GM23338 (cell line): Measurements from ENCODE around the gene ARHGAP42. TPM values are rescaled to one million over a fixed set of nuclear protein-coding genes. Genes with fewer than 3 reads are reported as not detected.

Source experiments
- ATAC-seq: fragments of 200-7000 bp; cut with Tn5 transposase; 3 replicates; pipeline ENCODE4 v1.9.1; 2020
- DNase-seq: peaks from one replicate; pipeline ENCODE4 v3.0.0-alpha.2; 2015; ENCODE audit warnings: low spot score
- H2AFZ ChIP-seq: fragments of 200-600 bp; sonication (generic); 2 replicates; pipeline ENCODE4 v1.8.0; 2016; ENCODE audit warnings: antibody characterized with exemption, mild to moderate bottlenecking, moderate library complexity
- H3F3A ChIP-seq: fragments of 200-600 bp; sonication (generic); replicated peaks from 2 replicates; pipeline ENCODE4 v1.8.0; 2017; ENCODE audit warnings: antibody characterized with exemption, mixed run types, low read depth
- H3K27ac ChIP-seq: fragments of 200-600 bp; sonication (generic); 2 replicates; pipeline ENCODE4 v1.6.1; 2016; ENCODE audit warnings: low read depth
- H3K27me3 ChIP-seq: fragments of 200-600 bp; sonication (generic); 2 replicates; pipeline ENCODE4 v1.8.0; 2016; ENCODE audit warnings: mild to moderate bottlenecking, mixed run types, moderate library complexity; ENCODE audit not compliant: insufficient read depth
- H3K36me3 ChIP-seq: fragments of 200-600 bp; sonication (generic); 2 replicates; pipeline ENCODE4 v1.8.0; 2016; ENCODE audit warnings: mild to moderate bottlenecking; ENCODE audit not compliant: insufficient read depth
- H3K4me1 ChIP-seq: fragments of 200-600 bp; sonication (generic); 2 replicates; pipeline ENCODE4 v1.8.0; 2016; ENCODE audit warnings: mild to moderate bottlenecking, moderate library complexity; ENCODE audit not compliant: insufficient read depth
- H3K4me2 ChIP-seq: fragments of 200-600 bp; sonication (generic); 2 replicates; pipeline ENCODE4 v1.7.1; 2017; ENCODE audit warnings: mixed run types
- H3K4me3 ChIP-seq: fragments of 200-600 bp; sonication (generic); 2 replicates; pipeline ENCODE4 v1.6.1; 2016; ENCODE audit warnings: mixed run types
- H3K79me2 ChIP-seq: fragments of 200-600 bp; sonication (generic); replicated peaks from 2 replicates; pipeline ENCODE4 v1.8.0; 2017; ENCODE audit warnings: mild to moderate bottlenecking; ENCODE audit not compliant: insufficient read depth
- H3K9me2 ChIP-seq: fragments of 200-600 bp; sonication (generic); 2 replicates; pipeline ENCODE4 v1.8.0; 2017; ENCODE audit not compliant: insufficient read depth
- H4K20me1 ChIP-seq: fragments of 200-600 bp; sonication (generic); replicated peaks from 2 replicates; pipeline ENCODE4 v1.8.0; 2017; ENCODE audit warnings: mild to moderate bottlenecking; ENCODE audit not compliant: insufficient read depth
- H3K27ac Mint-ChIP-seq: 2 replicates; pipeline ENCODE4 v1.8.0; 2020; ENCODE audit warnings: inconsistent platforms, mild to moderate bottlenecking, moderate library complexity, mixed read lengths
- H3K27me3 Mint-ChIP-seq: 3 replicates; pipeline ENCODE4 v1.8.0; 2022; ENCODE audit warnings: low read depth, mild to moderate bottlenecking, moderate library complexity, mixed read lengths, inconsistent platforms; ENCODE audit not compliant: insufficient read depth, poor library complexity
- H3K36me3 Mint-ChIP-seq: 3 replicates; pipeline ENCODE4 v1.8.0; 2021; ENCODE audit warnings: low read depth, mild to moderate bottlenecking, inconsistent platforms, moderate library complexity, mixed read lengths
- H3K4me1 Mint-ChIP-seq: 3 replicates; pipeline ENCODE4 v1.8.0; 2020; ENCODE audit warnings: mild to moderate bottlenecking, inconsistent platforms, mixed read lengths
- H3K4me3 Mint-ChIP-seq: 3 replicates; pipeline ENCODE4 v1.8.0; 2021; ENCODE audit warnings: moderate library complexity, mild to moderate bottlenecking, inconsistent platforms, mixed read lengths
- H3K9me3 Mint-ChIP-seq: 3 replicates; pipeline ENCODE4 v1.8.0; 2020; ENCODE audit warnings: moderate library complexity, mild to moderate bottlenecking, inconsistent platforms, mixed read lengths
- CREB1 ChIP-seq: fragments of 250-450 bp; sonication (Bioruptor Pico); IDR thresholded peaks from 2 replicates; pipeline ENCODE4 v1.5.0; 2020; ENCODE audit warnings: low read depth, mild to moderate bottlenecking, moderate library complexity
- EZH2phosphoT487 ChIP-seq: fragments of 200-600 bp; sonication (generic); IDR thresholded peaks from one replicate; pipeline ENCODE4 v1.8.1; 2018; ENCODE audit warnings: antibody characterized with exemption; ENCODE audit not compliant: unreplicated experiment
- NANOG ChIP-seq: IDR thresholded peaks from 2 replicates; pipeline ENCODE4 v1.6.1; 2016; ENCODE audit warnings: antibody characterized with exemption, borderline replicate concordance
- STAT1 ChIP-seq: IDR thresholded peaks from one replicate; pipeline ENCODE4 v1.6.1; 2016; ENCODE audit warnings: antibody characterized with exemption; ENCODE audit not compliant: unreplicated experiment
- ZNF114 ChIP-seq: fragments of 250-450 bp; sonication (Bioruptor Pico); IDR thresholded peaks from 2 replicates; pipeline ENCODE4 v1.5.0; 2020; ENCODE audit warnings: mild to moderate bottlenecking, moderate library complexity
- polyA plus RNA-seq: library from polyadenylated mRNA; unstranded; fragments of >200 nt; fragmentation: Nextera tagmentation; extraction: Ambion mirVana; gene quantifications from 2 replicates; pipeline ENCODE4 v1.2.1, GENCODE V29; 2016
- total RNA-seq: library from RNA; depleted of rRNA; stranded (reverse); fragments of >200 nt; shearing (Covaris generic); gene quantifications from 2 replicates; pipeline ENCODE4 v1.2.3, GENCODE V29; 2014
- TF ChIP-seq, protein P1 (sequence below): IDR thresholded peaks from one replicate; pipeline ENCODE4 v1.6.1; 2018; ENCODE audit warnings: antibody characterized with exemption; ENCODE audit not compliant: unreplicated experiment
- TF ChIP-seq, protein P2 (sequence below): fragments of 250-450 bp; sonication (Bioruptor Pico); IDR thresholded peaks from 2 replicates; pipeline ENCODE4 v1.5.0; 2020; ENCODE audit warnings: mild to moderate bottlenecking, moderate library complexity
- TF ChIP-seq, protein P3 (sequence below), 2 experiments: fragments of 200-600 bp in 1 of 2; sonication (generic) in 1 of 2; conservative IDR thresholded peaks; 2 replicates each; pipeline versions ENCODE4 v1.5.1 to v1.6.1; 2016 to 2017; ENCODE audit warnings: antibody characterized with exemption in 2 of 2, low read depth in 2 of 2, mild to moderate bottlenecking in 2 of 2, moderate library complexity in 1 of 2
- TF ChIP-seq, protein P4 (sequence below): IDR thresholded peaks from 2 replicates; pipeline ENCODE4 v1.6.1; 2016; ENCODE audit warnings: antibody characterized with exemption

Gene ARHGAP42
- total and polyA plus RNA-seq, 2 experiments from 2014 or later: 23.7 to 35.7 TPM

DNA sequence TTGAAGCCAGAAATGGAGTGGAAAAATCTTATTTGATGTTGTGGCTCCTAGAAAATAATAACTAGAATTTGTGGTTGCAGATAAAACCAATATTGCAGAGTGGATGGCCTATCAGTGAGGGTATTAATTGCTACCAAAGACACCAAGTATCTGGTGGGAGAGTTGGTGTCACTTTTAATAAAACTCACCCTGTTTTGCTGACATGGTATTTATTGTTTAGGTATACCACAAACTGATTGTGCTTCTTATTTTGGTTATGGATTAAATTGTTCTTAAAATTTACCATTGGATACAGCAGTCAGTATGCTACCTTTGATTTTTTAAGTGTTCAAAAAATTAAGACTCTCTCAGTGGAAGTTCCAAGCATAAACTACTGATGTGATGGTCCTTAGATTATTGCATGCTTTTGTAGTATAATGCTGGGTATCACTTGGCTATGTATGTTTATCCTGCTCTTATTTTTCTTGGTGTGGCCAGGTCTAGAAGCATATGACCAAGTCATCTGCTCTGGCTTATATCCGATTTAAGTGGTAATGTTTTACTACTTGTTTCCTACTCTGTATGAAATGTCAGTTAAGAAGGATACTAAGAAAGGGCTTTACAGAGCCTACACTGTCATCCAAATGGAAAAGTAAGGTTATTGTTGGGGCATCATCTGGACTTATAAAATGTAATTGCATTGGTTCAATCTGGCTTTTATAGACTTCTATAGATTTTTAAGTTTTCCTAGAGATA is 101.6 kb downstream of the ARHGAP42 start:
- peak overlapping the region; percentile 84; the same call in 1 of the 2 replicates for H3K27ac Mint-ChIP-seq
- Histone ChIP-seq H3K27ac (no peak overlapping the region), H3K4me2 (no peak overlapping the region)

More for the DNA sequence above, 101.6 kb downstream of the ARHGAP42 start:
- H3K4me1 ChIP-seq: peaks cover 31% of the 10 kb centered on the region
- H3K4me3 ChIP-seq: no peak overlapping the region
- no peaks in the 10 kb centered on the region for H3K9me2 ChIP-seq
- H3K27me3 ChIP-seq: no peaks in the 10 kb centered on the region
- no peaks in the 10 kb centered on the region; the same call in 2 of the 3 replicates for H3K9me3 Mint-ChIP-seq
- H3K27me3 Mint-ChIP-seq: peaks cover 2% of the 10 kb centered on the region
- TF ChIP-seq STAT1 (no peak), CREB1 (CRISPR knock-in tag) (no peak), EZH2phosphoT487 (no peak), NANOG (no peak), ZNF114 (CRISPR knock-in tag) (no peak)
- TF ChIP-seq, protein P1, sequence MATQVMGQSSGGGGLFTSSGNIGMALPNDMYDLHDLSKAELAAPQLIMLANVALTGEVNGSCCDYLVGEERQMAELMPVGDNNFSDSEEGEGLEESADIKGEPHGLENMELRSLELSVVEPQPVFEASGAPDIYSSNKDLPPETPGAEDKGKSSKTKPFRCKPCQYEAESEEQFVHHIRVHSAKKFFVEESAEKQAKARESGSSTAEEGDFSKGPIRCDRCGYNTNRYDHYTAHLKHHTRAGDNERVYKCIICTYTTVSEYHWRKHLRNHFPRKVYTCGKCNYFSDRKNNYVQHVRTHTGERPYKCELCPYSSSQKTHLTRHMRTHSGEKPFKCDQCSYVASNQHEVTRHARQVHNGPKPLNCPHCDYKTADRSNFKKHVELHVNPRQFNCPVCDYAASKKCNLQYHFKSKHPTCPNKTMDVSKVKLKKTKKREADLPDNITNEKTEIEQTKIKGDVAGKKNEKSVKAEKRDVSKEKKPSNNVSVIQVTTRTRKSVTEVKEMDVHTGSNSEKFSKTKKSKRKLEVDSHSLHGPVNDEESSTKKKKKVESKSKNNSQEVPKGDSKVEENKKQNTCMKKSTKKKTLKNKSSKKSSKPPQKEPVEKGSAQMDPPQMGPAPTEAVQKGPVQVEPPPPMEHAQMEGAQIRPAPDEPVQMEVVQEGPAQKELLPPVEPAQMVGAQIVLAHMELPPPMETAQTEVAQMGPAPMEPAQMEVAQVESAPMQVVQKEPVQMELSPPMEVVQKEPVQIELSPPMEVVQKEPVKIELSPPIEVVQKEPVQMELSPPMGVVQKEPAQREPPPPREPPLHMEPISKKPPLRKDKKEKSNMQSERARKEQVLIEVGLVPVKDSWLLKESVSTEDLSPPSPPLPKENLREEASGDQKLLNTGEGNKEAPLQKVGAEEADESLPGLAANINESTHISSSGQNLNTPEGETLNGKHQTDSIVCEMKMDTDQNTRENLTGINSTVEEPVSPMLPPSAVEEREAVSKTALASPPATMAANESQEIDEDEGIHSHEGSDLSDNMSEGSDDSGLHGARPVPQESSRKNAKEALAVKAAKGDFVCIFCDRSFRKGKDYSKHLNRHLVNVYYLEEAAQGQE: no peak
- TF ChIP-seq, protein P2, sequence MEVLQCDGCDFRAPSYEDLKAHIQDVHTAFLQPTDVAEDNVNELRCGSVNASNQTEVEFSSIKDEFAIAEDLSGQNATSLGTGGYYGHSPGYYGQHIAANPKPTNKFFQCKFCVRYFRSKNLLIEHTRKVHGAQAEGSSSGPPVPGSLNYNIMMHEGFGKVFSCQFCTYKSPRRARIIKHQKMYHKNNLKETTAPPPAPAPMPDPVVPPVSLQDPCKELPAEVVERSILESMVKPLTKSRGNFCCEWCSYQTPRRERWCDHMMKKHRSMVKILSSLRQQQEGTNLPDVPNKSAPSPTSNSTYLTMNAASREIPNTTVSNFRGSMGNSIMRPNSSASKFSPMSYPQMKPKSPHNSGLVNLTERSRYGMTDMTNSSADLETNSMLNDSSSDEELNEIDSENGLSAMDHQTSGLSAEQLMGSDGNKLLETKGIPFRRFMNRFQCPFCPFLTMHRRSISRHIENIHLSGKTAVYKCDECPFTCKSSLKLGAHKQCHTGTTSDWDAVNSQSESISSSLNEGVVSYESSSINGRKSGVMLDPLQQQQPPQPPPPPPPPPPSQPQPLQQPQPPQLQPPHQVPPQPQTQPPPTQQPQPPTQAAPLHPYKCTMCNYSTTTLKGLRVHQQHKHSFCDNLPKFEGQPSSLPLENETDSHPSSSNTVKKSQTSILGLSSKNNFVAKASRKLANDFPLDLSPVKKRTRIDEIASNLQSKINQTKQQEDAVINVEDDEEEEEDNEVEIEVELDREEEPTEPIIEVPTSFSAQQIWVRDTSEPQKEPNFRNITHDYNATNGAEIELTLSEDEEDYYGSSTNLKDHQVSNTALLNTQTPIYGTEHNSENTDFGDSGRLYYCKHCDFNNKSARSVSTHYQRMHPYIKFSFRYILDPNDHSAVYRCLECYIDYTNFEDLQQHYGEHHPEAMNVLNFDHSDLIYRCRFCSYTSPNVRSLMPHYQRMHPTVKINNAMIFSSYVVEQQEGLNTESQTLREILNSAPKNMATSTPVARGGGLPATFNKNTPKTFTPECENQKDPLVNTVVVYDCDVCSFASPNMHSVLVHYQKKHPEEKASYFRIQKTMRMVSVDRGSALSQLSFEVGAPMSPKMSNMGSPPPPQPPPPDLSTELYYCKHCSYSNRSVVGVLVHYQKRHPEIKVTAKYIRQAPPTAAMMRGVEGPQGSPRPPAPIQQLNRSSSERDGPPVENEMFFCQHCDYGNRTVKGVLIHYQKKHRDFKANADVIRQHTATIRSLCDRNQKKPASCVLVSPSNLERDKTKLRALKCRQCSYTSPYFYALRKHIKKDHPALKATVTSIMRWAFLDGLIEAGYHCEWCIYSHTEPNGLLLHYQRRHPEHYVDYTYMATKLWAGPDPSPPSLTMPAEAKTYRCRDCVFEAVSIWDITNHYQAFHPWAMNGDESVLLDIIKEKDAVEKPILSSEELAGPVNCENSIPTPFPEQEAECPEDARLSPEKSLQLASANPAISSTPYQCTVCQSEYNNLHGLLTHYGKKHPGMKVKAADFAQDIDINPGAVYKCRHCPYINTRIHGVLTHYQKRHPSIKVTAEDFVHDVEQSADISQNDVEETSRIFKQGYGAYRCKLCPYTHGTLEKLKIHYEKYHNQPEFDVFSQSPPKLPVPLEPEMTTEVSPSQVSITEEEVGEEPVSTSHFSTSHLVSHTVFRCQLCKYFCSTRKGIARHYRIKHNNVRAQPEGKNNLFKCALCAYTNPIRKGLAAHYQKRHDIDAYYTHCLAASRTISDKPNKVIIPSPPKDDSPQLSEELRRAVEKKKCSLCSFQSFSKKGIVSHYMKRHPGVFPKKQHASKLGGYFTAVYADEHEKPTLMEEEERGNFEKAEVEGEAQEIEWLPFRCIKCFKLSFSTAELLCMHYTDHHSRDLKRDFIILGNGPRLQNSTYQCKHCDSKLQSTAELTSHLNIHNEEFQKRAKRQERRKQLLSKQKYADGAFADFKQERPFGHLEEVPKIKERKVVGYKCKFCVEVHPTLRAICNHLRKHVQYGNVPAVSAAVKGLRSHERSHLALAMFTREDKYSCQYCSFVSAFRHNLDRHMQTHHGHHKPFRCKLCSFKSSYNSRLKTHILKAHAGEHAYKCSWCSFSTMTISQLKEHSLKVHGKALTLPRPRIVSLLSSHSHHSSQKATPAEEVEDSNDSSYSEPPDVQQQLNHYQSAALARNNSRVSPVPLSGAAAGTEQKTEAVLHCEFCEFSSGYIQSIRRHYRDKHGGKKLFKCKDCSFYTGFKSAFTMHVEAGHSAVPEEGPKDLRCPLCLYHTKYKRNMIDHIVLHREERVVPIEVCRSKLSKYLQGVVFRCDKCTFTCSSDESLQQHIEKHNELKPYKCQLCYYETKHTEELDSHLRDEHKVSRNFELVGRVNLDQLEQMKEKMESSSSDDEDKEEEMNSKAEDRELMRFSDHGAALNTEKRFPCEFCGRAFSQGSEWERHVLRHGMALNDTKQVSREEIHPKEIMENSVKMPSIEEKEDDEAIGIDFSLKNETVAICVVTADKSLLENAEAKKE (CRISPR knock-in tag): no peak
- TF ChIP-seq, protein P3, sequence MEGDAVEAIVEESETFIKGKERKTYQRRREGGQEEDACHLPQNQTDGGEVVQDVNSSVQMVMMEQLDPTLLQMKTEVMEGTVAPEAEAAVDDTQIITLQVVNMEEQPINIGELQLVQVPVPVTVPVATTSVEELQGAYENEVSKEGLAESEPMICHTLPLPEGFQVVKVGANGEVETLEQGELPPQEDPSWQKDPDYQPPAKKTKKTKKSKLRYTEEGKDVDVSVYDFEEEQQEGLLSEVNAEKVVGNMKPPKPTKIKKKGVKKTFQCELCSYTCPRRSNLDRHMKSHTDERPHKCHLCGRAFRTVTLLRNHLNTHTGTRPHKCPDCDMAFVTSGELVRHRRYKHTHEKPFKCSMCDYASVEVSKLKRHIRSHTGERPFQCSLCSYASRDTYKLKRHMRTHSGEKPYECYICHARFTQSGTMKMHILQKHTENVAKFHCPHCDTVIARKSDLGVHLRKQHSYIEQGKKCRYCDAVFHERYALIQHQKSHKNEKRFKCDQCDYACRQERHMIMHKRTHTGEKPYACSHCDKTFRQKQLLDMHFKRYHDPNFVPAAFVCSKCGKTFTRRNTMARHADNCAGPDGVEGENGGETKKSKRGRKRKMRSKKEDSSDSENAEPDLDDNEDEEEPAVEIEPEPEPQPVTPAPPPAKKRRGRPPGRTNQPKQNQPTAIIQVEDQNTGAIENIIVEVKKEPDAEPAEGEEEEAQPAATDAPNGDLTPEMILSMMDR (conservative IDR thresholded peaks at IDR 0.05; ENCODE audit: low read depth in 2 of 2): no peak
- TF ChIP-seq, protein P4, sequence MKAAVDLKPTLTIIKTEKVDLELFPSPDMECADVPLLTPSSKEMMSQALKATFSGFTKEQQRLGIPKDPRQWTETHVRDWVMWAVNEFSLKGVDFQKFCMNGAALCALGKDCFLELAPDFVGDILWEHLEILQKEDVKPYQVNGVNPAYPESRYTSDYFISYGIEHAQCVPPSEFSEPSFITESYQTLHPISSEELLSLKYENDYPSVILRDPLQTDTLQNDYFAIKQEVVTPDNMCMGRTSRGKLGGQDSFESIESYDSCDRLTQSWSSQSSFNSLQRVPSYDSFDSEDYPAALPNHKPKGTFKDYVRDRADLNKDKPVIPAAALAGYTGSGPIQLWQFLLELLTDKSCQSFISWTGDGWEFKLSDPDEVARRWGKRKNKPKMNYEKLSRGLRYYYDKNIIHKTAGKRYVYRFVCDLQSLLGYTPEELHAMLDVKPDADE: no peak
- no peaks in the 10 kb centered on the region for H3K36me3 ChIP-seq
- DNase-seq (no peak), ATAC-seq (no peak)
- H3K36me3 Mint-ChIP-seq: peaks cover 11% of the 10 kb centered on the region; the same call in 1 of the 3 replicates
- no peak overlapping the region for H3K4me3 Mint-ChIP-seq
- H3F3A ChIP-seq: no peaks in the 10 kb centered on the region
- peaks cover 38% of the 10 kb centered on the region for H3K4me1 Mint-ChIP-seq
- H2AFZ ChIP-seq: no peak overlapping the region
- no peaks in the 10 kb centered on the region for H4K20me1 ChIP-seq
- peaks cover 36% of the 10 kb centered on the region for H3K79me2 ChIP-seq
